C4-2B (cell line): Measurements from ENCODE around the gene BMPR1B.

Source experiments
- H3K27ac ChIP-seq: fragments of 450-650 bp; 2 replicates; pipeline ENCODE4 v1.5.1; 2017
- ZFX ChIP-seq: fragments of 450-650 bp; IDR thresholded peaks from 2 replicates; pipeline ENCODE4 v1.6.1; 2017
- TF ChIP-seq, protein P1 (sequence below): fragments of 450-650 bp; conservative IDR thresholded peaks from 2 replicates; pipeline ENCODE4 v1.5.1; 2017; ENCODE audit warnings: mild to moderate bottlenecking

The BMPR1B gene

DNA sequence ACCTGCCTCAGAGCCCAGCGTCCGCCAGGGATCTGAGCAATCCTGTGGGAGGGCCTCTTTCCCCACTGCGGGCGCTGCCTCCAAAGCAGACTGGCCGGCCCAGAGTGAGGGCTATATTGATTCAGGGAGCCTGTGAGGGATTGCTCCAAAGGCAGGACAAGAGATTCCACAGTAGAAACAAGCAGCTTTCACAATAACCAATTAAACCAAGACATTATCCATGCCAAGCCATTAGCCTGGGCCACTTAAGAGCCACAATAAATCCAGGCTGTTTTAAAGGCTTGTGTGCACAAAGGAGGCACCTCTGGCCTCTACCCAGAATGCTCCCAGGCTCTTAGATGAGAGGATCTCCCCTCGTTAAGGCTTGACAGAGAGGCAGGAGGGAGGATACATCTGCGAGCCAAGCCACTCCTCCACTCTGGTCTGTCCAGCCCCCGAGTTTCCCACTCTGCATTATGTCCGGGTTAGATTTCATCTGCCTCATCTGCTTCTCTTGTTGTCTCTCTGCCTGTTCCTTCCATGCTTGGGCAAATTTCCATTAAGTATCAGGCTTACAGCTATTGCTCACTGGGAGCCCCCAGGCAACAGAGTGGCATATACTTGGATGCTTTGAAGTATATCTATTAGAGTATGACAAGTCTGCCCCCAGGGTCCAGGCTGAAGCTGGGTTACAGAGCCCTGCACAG, 433.1 kb downstream of the BMPR1B start:
- TF ChIP-seq ZFX, result no peak
- TF ChIP-seq, protein P1, sequence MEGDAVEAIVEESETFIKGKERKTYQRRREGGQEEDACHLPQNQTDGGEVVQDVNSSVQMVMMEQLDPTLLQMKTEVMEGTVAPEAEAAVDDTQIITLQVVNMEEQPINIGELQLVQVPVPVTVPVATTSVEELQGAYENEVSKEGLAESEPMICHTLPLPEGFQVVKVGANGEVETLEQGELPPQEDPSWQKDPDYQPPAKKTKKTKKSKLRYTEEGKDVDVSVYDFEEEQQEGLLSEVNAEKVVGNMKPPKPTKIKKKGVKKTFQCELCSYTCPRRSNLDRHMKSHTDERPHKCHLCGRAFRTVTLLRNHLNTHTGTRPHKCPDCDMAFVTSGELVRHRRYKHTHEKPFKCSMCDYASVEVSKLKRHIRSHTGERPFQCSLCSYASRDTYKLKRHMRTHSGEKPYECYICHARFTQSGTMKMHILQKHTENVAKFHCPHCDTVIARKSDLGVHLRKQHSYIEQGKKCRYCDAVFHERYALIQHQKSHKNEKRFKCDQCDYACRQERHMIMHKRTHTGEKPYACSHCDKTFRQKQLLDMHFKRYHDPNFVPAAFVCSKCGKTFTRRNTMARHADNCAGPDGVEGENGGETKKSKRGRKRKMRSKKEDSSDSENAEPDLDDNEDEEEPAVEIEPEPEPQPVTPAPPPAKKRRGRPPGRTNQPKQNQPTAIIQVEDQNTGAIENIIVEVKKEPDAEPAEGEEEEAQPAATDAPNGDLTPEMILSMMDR, result no peak

DNA sequence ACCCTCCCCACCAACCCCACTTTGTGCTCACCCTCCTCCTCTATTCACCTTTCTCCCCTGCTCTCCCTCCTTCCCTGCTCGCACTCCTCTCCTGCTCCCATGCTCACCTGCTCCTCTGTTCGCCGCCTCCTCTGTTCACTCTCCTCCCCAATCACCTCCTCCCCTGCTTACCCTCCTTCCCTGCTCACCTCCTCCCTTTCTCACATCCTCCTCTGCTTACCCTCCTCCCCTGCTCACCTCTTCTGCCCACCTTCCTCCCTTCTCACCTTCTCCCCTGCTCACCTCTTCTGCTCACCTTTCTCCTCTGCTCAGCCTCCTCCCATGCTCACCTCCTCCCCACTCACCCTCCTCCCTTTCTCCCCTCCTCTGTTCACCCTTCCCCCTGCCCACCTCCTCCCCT, 433.8 kb downstream of the BMPR1B start:
- no peak for TF ChIP-seq ZFX
- TF ChIP-seq, protein P1, result no peak

More for the DNA sequence above, 433.1 kb downstream of the BMPR1B start:
- no peak overlapping the region for H3K27ac ChIP-seq

DNA sequence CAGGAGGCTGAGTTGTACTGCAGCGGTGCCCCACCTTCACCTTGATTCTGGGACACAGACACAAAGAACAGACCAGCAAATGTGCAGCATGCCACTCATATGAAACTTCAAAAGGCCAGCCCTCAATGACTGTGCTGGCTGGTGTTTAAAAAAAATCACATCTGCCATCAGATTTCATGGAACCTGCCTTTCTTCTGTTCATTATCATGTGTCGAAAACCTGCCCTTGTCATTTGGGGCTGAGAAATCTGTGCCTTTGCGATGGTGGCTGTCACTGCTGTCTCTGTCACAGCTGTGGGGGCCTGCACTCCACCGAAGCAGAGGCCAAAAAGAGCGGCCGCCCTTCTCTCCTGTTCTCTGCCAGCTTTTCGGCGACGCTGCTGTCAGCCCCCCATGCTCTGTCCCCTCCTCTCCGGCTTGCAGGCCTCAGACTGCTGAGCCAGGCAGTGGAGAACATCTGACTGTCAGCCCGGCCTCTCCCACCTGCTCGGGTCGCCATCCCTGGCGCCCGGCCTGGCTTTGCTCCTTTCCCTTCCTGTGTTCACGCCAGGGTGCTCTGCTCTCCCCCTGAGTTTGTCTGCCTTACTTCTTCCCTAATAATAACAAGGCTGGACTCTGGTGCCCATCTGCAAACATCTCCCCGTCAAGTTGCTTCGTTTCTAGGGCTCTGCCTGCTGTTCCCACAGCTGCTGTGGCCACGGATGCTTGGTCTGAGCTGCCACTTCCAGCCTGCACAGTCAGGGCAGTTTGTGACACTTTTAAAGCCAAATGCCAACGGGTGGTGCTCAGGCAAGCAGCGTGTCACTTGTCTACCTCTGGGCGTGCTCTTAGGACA, 435.9 kb downstream of the BMPR1B start:
- no peak overlapping the region for H3K27ac ChIP-seq
- TF ChIP-seq ZFX, result no peak
- TF ChIP-seq, protein P1, result no peak

More for the DNA sequence above, 433.8 kb downstream of the BMPR1B start:
- no peak overlapping the region for H3K27ac ChIP-seq

DNA sequence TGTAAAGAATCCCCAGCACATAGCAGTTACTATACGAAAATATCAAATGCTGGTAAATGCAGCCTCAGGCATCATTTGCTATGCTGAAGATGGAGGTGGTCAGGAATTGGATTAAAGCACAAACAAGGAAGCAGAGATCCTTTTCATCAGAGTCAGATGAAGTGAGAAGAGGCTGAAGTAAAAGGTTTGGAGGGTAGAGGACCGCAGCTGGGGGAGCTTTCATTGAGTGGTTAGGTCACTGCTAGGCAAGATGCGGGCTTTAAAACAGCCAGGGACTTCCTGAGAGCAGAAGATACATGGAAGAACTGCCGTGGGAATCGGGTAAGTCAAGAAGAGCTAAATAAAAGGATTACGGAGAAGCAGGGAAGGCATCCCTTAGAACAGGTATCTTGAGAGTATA, 439.6 kb downstream of the BMPR1B start:
- no peak for TF ChIP-seq ZFX

DNA sequence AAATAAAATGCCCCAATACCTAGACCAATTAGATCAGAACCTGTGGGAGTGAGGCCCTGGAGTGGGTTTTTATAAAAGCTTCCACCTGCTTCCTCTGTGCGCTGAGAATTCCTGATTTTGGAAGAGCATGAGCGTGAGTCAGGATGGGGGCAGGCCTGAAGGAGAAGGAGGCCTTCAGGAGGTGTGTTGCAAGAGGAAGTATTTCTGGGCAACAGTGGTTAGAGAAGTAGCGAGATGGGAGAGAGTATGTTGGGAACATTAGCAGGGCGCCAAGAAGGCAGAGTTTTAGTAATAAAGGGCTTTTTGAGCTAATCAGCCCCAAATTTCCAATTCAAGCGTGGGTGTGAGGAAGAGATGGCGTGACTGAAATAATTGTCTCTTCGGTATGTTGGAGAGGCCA, 441.2 kb downstream of the BMPR1B start:
- H3K27ac ChIP-seq, result no peak overlapping the region
- TF ChIP-seq ZFX, result no peak
- TF ChIP-seq, protein P1, result no peak

More for the DNA sequence above, 439.6 kb downstream of the BMPR1B start:
- H3K27ac ChIP-seq, result no peak overlapping the region

DNA sequence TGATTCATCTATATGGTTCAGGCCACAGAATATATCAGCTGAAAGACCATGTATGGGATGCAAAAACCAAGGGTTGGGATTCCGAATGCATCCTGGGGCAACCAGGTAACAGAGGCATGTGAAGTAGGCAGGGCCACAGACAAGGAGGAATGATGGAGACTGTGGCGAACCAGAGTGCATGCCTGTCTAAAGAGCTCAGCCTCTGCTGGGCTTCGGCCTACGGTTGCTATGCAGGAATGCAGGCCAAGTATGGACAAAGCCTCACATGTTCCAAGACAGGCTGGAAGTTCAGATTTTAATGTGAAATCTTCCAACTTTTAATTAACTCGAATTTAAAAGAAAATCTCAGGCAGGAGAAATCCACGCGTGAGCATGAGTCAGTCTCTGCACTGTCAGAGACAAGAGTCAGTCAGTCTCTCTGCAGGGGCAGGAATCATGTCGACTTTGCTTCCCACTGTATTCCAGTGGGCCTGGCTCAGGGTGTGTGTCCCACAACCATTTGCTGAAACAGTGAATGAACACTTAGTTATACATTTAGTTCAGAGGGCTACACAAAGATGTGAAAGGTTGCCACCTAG, 446.6 kb downstream of the BMPR1B start:
- TF ChIP-seq, protein P1, result no peak
- no peak for TF ChIP-seq ZFX
- H3K27ac ChIP-seq, result no peak overlapping the region

DNA sequence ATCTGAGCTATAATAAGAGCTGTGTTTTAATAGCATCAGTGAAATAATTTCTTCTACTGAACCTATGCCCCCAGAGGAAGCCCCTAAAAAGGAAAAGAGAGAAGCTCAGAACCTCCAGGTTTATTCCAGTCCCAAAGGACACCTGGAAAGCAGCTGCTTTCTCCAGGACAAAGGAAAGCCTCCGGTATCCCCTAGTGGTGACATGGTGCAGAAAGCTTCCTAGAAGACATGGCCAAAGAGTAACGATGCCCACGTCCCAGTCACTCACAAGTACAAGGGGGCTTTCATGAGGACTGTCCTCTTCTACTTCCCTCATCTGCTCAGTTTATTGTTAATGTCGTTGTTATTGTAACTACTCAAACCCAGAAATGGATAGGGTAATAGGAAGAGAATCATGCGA, 447.1 kb downstream of the BMPR1B start:
- TF ChIP-seq, protein P1, result peak; percentile 55
- no peak for TF ChIP-seq ZFX
- H3K27ac ChIP-seq, result no peak overlapping the region
